ENCODE results near the gene VENTX. TPM values are rescaled to one million over a fixed set of nuclear protein-coding genes. Genes with fewer than 3 reads are reported as not detected.
A peak's percentile ranks its signal among the peaks of the same experiment; 100 is the strongest.

VENTX gene
- not detected in 3 replicates for polyA plus RNA-seq
- polyA plus RNA-seq (2011; ENCODE audit: low read depth) = not detected
- not detected in 2 replicates for polyA plus RNA-seq (2011; cell fraction: cytosol; rRNA removed)
- polyA plus RNA-seq (2011; cell fraction: nucleus; rRNA removed) = not detected in 2 replicates
- not detected in 2 replicates for polyA plus RNA-seq (2012; ENCODE audit: low replicate concordance)
- polyA minus RNA-seq = not detected in 3 replicates
- not detected for polyA minus RNA-seq (2011; cell fraction: cytosol; rRNA and poly(A)+ RNA removed)
- polyA minus RNA-seq (2011; cell fraction: nucleus; rRNA and poly(A)+ RNA removed) = not detected in 2 replicates

GRCh38 chr10:133237588-133238465, at the start of gene VENTX:
Gene VENTX, plus strand, starts transcription at chr10:133237855. Its CDS starts 60 bp downstream, at chr10:133237915.
- H4K20me1 ChIP-seq (ENCODE audit: control insufficient read depth, extremely low read depth, insufficient read depth, low read length) = no peaks in the 10 kb centered on the region
- FAIRE-seq (no peak), DNase-seq (ENCODE audit: low read depth, low spot score) (no peak)
- no peak within 1 kb of the TSS for H3K9ac ChIP-seq (ENCODE audit: control insufficient read depth, extremely low read depth, insufficient read depth, low read length)
- TF ChIP-seq CTCF (optimal IDR thresholded peaks at IDR 0.05 in 1 of 3, IDR thresholded peaks at IDR 0.05 in 1 of 3, conservative IDR thresholded peaks at IDR 0.05 in 1 of 3; ENCODE audit: extremely low read depth in 1 of 3, insufficient read depth in 2 of 3, low read length in 3 of 3) (no peak), EZH2 (IDR thresholded peaks at IDR 0.05; ENCODE audit: low read length) (peak; percentile 57)
- peaks cover 84% of the 10 kb centered on the region for H3K27me3 ChIP-seq (ENCODE audit: control insufficient read depth, extremely low read depth, insufficient read depth, low read length)
- dilution Hi-C loops (cut with MboI; ENCODE audit: extremely low pct_ligation_motif_present, low sequenced_read_pairs) = no loop called here
- no peaks in the 10 kb centered on the region for H3K9me1 ChIP-seq (ENCODE audit: control insufficient read depth, extremely low read depth, insufficient read depth, low read length)
- H3K36me3 ChIP-seq (ENCODE audit: control insufficient read depth in 2 of 2, extremely low read depth in 1 of 2, insufficient read depth in 2 of 2, low read length in 2 of 2) = no peaks in the 10 kb centered on the region
- peak within 1 kb of the TSS in 1 of 3 experiments; percentile 22 for H3K4me3 ChIP-seq (ENCODE audit: control insufficient read depth in 2 of 3, extremely low read depth in 1 of 3, insufficient read depth in 2 of 3, low read depth in 1 of 3, low read length in 3 of 3)
- no peak within 1 kb of the TSS for H3K4me2 ChIP-seq (ENCODE audit: control insufficient read depth, extremely low read depth, insufficient read depth, low read depth, low read length)
- peaks cover 8% of the 10 kb centered on the region for H3K4me1 ChIP-seq (ENCODE audit: control insufficient read depth, extremely low read depth, insufficient read depth, low read length)
- no peak within 1 kb of the TSS for H2AFZ ChIP-seq (ENCODE audit: control insufficient read depth, low read length)
- no peaks in the 10 kb centered on the region for H3K9me3 ChIP-seq (ENCODE audit: control insufficient read depth, low read depth, low read length)
- H3K79me2 ChIP-seq (ENCODE audit: control insufficient read depth, insufficient read depth, low read length) = no peaks in the 10 kb centered on the region
- no peak within 1 kb of the TSS for H3K27ac ChIP-seq (ENCODE audit: control insufficient read depth, insufficient read depth, low read length)

GRCh38 chr10:133187906-133188681, 49.6 kb upstream of the VENTX start:
- Histone ChIP-seq H3K4me3 (ENCODE audit: control insufficient read depth in 2 of 3, extremely low read depth in 1 of 3, insufficient read depth in 2 of 3, low read depth in 1 of 3, low read length in 3 of 3) (no peak overlapping the region), H3K4me1 (ENCODE audit: control insufficient read depth, extremely low read depth, insufficient read depth, low read length) (no peaks in the 10 kb centered on the region), H2AFZ (ENCODE audit: control insufficient read depth, low read length) (no peak overlapping the region), H3K9me1 (ENCODE audit: control insufficient read depth, extremely low read depth, insufficient read depth, low read length) (no peaks in the 10 kb centered on the region), H3K27me3 (ENCODE audit: control insufficient read depth, extremely low read depth, insufficient read depth, low read length) (no peaks in the 10 kb centered on the region), H4K20me1 (ENCODE audit: control insufficient read depth, extremely low read depth, insufficient read depth, low read length) (no peaks in the 10 kb centered on the region), H3K4me2 (ENCODE audit: control insufficient read depth, extremely low read depth, insufficient read depth, low read depth, low read length) (no peak overlapping the region), H3K9me3 (ENCODE audit: control insufficient read depth, low read depth, low read length) (peaks cover 7% of the 10 kb centered on the region), H3K27ac (ENCODE audit: control insufficient read depth, insufficient read depth, low read length) (no peak overlapping the region), H3K36me3 (ENCODE audit: control insufficient read depth in 2 of 2, extremely low read depth in 1 of 2, insufficient read depth in 2 of 2, low read length in 2 of 2) (no peaks in the 10 kb centered on the region), H3K9ac (ENCODE audit: control insufficient read depth, extremely low read depth, insufficient read depth, low read length) (no peak overlapping the region), H3K79me2 (ENCODE audit: control insufficient read depth, insufficient read depth, low read length) (no peaks in the 10 kb centered on the region)
- FAIRE-seq (no peak), DNase-seq (ENCODE audit: low read depth, low spot score) (no peak)
- no peak for TF ChIP-seq EZH2 (IDR thresholded peaks at IDR 0.05; ENCODE audit: low read length)
- TF ChIP-seq CTCF (optimal IDR thresholded peaks at IDR 0.05 in 1 of 3, IDR thresholded peaks at IDR 0.05 in 1 of 3, conservative IDR thresholded peaks at IDR 0.05 in 1 of 3; ENCODE audit: extremely low read depth in 1 of 3, insufficient read depth in 2 of 3, low read length in 3 of 3) = no peak
- dilution Hi-C loops (cut with MboI; ENCODE audit: extremely low pct_ligation_motif_present, low sequenced_read_pairs) = no loop called here
